ENCODE results near the gene RILPL1. TPM values are rescaled to one million over a fixed set of nuclear protein-coding genes. Genes with fewer than 3 reads are reported as not detected.
A peak's percentile ranks its signal among the peaks of the same experiment; 100 is the strongest.
"Not testable (repeated sequence)": the region's sequence is repeated elsewhere in the genome, so short reads cannot be mapped to it uniquely, and the experiment has no call there.

The RILPL1 gene
- total RNA-seq, 1 donor from 2014 or later = 4.8 TPM

- no peak for DNase-seq (ENCODE audit: low read depth in 2 of 2)
Measured at GRCh38 chr12:123530668-123531067, 2.9 kb downstream of the RILPL1 start.

GRCh38 chr12:123529686-123530085 lies 3.8 kb downstream of the RILPL1 start:
- DNase-seq (ENCODE audit: low read depth in 2 of 2) = no peak

GRCh38 chr12:123528858-123529257 lies 4.7 kb downstream of the RILPL1 start:
- DNase-seq (ENCODE audit: low read depth in 2 of 2) = no peak

- no peak for DNase-seq (ENCODE audit: low read depth in 2 of 2)
Measured at GRCh38 chr12:123526542-123527080, 6.9 kb downstream of the RILPL1 start.

- DNase-seq (ENCODE audit: low read depth in 2 of 2) = no peak
Measured at GRCh38 chr12:123524378-123524777, 9.1 kb downstream of the RILPL1 start.

- DNase-seq (ENCODE audit: low read depth in 2 of 2) = no peak
Measured at GRCh38 chr12:123523518-123523917, 10.0 kb downstream of the RILPL1 start.

GRCh38 chr12:123522164-123522563 lies 11.4 kb downstream of the RILPL1 start:
- no peak for DNase-seq (ENCODE audit: low read depth in 2 of 2)

- DNase-seq (ENCODE audit: low read depth in 2 of 2) = no peak
Measured at GRCh38 chr12:123520567-123521474, 12.7 kb downstream of the RILPL1 start.

GRCh38 chr12:123519141-123520001 lies 14.1 kb downstream of the RILPL1 start:
- DNase-seq (ENCODE audit: low read depth in 2 of 2) = peak; percentile 41 to 56

GRCh38 chr12:123516216-123516780 lies 17.2 kb downstream of the RILPL1 start:
- DNase-seq (ENCODE audit: low read depth in 2 of 2) = no peak

GRCh38 chr12:123514582-123515221 lies 18.8 kb downstream of the RILPL1 start:
- not testable (repeated sequence) for DNase-seq (ENCODE audit: low read depth in 2 of 2)

- DNase-seq (ENCODE audit: low read depth in 2 of 2) = no peak
Measured at GRCh38 chr12:123513805-123514204, 19.7 kb downstream of the RILPL1 start.

GRCh38 chr12:123512838-123513665 lies 20.5 kb downstream of the RILPL1 start:
- no peak for DNase-seq (ENCODE audit: low read depth in 2 of 2)

- no peak for DNase-seq (ENCODE audit: low read depth in 2 of 2)
Measured at GRCh38 chr12:123506843-123507236, 26.7 kb downstream of the RILPL1 start.

GRCh38 chr12:123506059-123506842 lies 27.3 kb downstream of the RILPL1 start:
- DNase-seq (ENCODE audit: low read depth in 2 of 2) = no peak

- no peak for DNase-seq (ENCODE audit: low read depth in 2 of 2)
Measured at GRCh38 chr12:123502163-123502704, 31.3 kb downstream of the RILPL1 start.

GRCh38 chr12:123499332-123499731 lies 34.2 kb downstream of the RILPL1 start:
- DNase-seq (ENCODE audit: low read depth in 2 of 2) = no peak

- no peak for DNase-seq (ENCODE audit: low read depth in 2 of 2)
Measured at GRCh38 chr12:123498126-123498825, 35.2 kb downstream of the RILPL1 start.

GRCh38 chr12:123497065-123497464 lies 36.5 kb downstream of the RILPL1 start:
- no peak for DNase-seq (ENCODE audit: low read depth in 2 of 2)

Measured in lung microvascular endothelial cell (primary cell).